Chondrocyte (in vitro differentiated cells): ENCODE data around the gene ITPKB. TPM values are rescaled to one million over a fixed set of nuclear protein-coding genes. Genes with fewer than 3 reads are reported as not detected.
A peak's percentile ranks its signal among the peaks of the same experiment; 100 is the strongest.

Experiments
- DNase-seq: peaks from one replicate; pipeline ENCODE4 v3.0.0; 2021; ENCODE audit warnings: mixed read lengths, low spot score
- H3K27ac Mint-ChIP-seq: one replicate; pipeline ENCODE4 v1.8.0; 2021; ENCODE audit warnings: mild to moderate bottlenecking, moderate library complexity, mixed read lengths; ENCODE audit not compliant: unreplicated experiment
- H3K27me3 Mint-ChIP-seq: 2 replicates; pipeline ENCODE4 v1.8.0; 2021; ENCODE audit warnings: low read depth, mixed read lengths
- H3K36me3 Mint-ChIP-seq: 2 replicates; pipeline ENCODE4 v1.8.0; 2021; ENCODE audit warnings: low read depth, mixed read lengths
- H3K4me1 Mint-ChIP-seq: 2 replicates; pipeline ENCODE4 v1.8.0; 2021; ENCODE audit warnings: low read depth, mild to moderate bottlenecking, mixed read lengths
- H3K4me3 Mint-ChIP-seq: one replicate; pipeline ENCODE4 v1.8.0; 2021; ENCODE audit warnings: mild to moderate bottlenecking, moderate library complexity, mixed read lengths; ENCODE audit not compliant: unreplicated experiment
- H3K9me3 Mint-ChIP-seq: 2 replicates; pipeline ENCODE4 v1.8.0; 2021; ENCODE audit warnings: low read depth, mixed read lengths
- CTCF ChIP-seq: fragments of 200-600 bp; sonication (generic); IDR thresholded peaks from 2 replicates; pipeline ENCODE4 v1.5.0; 2021; ENCODE audit warnings: antibody characterized with exemption, mild to moderate bottlenecking, moderate library complexity
- total RNA-seq: library from RNA; stranded (reverse); gene quantifications from 3 replicates; pipeline ENCODE4 v1.2.1, GENCODE V29; 2021

The ITPKB gene
- total RNA-seq, 1 donor from 2014 or later, result 13.4 TPM

GRCh38 chr1:226743259-226743658 lies 4.2 kb upstream of the ITPKB start:
- Mint-ChIP-seq H3K36me3 (no peaks in the 10 kb centered on the region), H3K4me1 (peaks cover 9% of the 10 kb centered on the region), H3K27me3 (no peaks in the 10 kb centered on the region), H3K27ac (no peak overlapping the region), H3K9me3 (peaks cover 4% of the 10 kb centered on the region), H3K4me3 (no peak overlapping the region)
- TF ChIP-seq CTCF, result no peak
- DNase-seq, result no peak

- H3K9me3 Mint-ChIP-seq, result peaks cover 4% of the 10 kb centered on the region
- TF ChIP-seq CTCF, result no peak
- no peaks in the 10 kb centered on the region for H3K27me3 Mint-ChIP-seq
- no peak for DNase-seq
- H3K4me3 Mint-ChIP-seq, result no peak overlapping the region
- peaks cover 9% of the 10 kb centered on the region for H3K4me1 Mint-ChIP-seq
- no peaks in the 10 kb centered on the region for H3K36me3 Mint-ChIP-seq
- no peak overlapping the region for H3K27ac Mint-ChIP-seq
Measured at GRCh38 chr1:226741009-226741408, 1.9 kb upstream of the ITPKB start.

- no peak overlapping the region for H3K27ac Mint-ChIP-seq
- peak overlapping the region; percentile 89 for H3K4me3 Mint-ChIP-seq
- H3K4me1 Mint-ChIP-seq, result peaks cover 9% of the 10 kb centered on the region
- no peaks in the 10 kb centered on the region for H3K27me3 Mint-ChIP-seq
- peaks cover 4% of the 10 kb centered on the region for H3K9me3 Mint-ChIP-seq
- no peaks in the 10 kb centered on the region for H3K36me3 Mint-ChIP-seq
- TF ChIP-seq CTCF, result no peak
- DNase-seq, result no peak
Measured at GRCh38 chr1:226739696-226740065, 599 bp upstream of the ITPKB start.

GRCh38 chr1:226738421-226738994 lies 574 bp downstream of the ITPKB start:
- DNase-seq, result no peak
- Mint-ChIP-seq H3K27ac (peak overlapping the region; percentile 93), H3K27me3 (no peaks in the 10 kb centered on the region), H3K9me3 (peaks cover 3% of the 10 kb centered on the region), H3K4me3 (peak overlapping the region; percentile 89), H3K4me1 (peaks cover 12% of the 10 kb centered on the region), H3K36me3 (no peaks in the 10 kb centered on the region)
- no peak for TF ChIP-seq CTCF

GRCh38 chr1:226737819-226738420 lies 1.2 kb downstream of the ITPKB start:
- H3K9me3 Mint-ChIP-seq, result no peaks in the 10 kb centered on the region
- no peaks in the 10 kb centered on the region for H3K27me3 Mint-ChIP-seq
- no peak for DNase-seq
- peaks cover 2% of the 10 kb centered on the region for H3K36me3 Mint-ChIP-seq
- peaks cover 13% of the 10 kb centered on the region for H3K4me1 Mint-ChIP-seq
- H3K4me3 Mint-ChIP-seq, result peak overlapping the region; percentile 89
- TF ChIP-seq CTCF, result no peak
- H3K27ac Mint-ChIP-seq, result no peak overlapping the region
